LoVo (cell line): ENCODE measurements around the gene HIPK4.
"Not testable (repeated sequence)": the region's sequence is repeated elsewhere in the genome, so short reads cannot be mapped to it uniquely, and the experiment has no call there.

Experiments
- DNase-seq: peaks from one replicate; pipeline ENCODE4 v3.0.0-alpha.2; 2016; ENCODE audit warnings: low spot score

The HIPK4 gene

DNA sequence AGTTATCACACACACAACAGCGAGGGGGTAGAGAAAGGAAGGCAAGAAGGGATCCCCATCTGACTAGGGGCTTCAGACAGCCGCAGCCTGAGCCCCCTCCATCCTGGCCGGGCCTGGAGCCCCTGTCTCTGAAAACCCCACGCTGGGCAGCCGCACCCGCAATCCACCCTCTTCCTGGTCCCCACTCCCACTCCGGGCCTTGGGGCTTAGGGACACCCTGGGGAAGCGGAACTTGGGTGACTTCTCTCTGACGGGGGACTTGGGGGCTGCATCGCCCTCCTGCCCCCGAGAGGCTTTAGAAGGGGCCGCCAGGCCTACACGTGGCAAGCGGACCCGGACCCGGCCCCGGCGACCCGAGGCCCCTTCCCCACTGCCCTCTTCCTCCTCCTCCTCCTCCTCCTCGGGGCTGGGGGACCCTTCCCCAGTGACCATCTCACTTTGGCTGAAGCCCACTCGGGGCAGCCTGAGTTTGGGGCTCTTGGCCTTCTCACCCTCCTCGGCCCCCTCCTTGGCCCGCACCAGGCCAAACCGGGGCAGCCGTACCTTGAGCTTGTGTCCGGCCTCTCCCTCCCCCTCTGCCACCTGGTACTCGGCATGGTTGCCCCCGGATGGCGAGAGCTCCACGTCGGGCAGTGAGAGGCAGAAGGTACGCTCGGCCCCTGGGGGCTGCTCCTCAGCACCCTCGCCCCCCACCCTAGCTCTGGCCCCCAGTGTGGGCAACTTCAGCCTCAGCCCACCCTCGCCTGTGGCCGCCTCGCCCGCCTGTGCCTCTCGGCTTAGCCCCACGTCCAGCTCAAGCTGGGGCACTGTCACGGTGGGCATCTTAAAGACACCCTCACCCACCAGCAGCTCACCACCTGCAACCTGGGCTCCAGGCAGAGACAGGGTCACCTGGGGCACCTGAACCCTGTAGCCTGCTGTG, 4.2 kb upstream of the HIPK4 start:
- DNase-seq = no peak

DNA sequence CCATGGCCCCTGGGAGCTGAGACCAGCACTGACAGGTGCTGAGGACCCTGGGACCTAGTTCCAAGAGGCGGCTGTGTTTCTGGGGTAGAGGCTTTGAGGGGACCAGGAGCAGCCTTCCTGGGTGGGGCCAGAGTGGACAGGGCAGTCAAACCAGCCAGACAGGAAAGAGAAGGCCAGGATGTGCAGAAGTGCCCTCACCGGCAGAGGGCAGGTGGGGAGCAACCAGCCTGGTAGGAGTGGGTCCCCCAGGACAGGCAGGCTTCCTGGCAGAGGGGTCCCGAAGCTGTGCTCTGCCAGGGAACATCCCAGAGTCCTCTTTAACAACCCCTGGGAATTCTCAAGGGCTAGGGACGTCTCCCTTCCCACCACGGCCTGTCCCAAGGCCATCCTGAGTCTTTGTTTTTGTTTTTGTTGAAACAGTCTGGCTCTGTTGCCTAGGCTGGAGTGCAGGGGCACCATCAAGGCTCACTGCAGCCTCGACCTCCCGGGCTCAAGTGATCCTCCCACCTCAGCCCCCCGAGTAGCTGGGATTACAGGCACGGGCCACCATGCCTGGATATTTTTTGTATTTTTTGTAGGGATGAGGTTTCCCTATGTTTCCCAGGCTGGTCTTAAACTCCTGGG, 3.0 kb upstream of the HIPK4 start:
- peak; percentile 9 for DNase-seq

DNA sequence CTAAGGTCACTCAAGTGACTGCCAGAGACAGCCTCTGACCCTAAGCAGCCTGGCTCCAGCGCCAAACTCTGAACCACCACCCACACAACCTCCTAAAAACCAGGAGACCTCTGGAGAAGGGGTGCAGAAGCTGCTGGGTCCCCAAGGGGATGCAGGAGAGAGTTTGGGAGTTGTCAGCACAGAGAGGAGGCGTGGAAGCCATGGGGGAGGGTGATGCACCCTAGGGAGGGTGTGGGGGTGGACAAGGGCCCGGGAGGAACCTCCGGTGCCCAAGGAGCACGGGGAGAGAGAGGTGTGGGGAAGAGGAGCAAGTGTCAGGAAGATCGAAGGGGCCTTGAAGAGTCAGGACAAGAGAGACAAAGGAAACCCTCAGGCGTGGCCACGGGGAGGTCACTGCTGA, 2.1 kb upstream of the HIPK4 start:
- no peak for DNase-seq

DNA sequence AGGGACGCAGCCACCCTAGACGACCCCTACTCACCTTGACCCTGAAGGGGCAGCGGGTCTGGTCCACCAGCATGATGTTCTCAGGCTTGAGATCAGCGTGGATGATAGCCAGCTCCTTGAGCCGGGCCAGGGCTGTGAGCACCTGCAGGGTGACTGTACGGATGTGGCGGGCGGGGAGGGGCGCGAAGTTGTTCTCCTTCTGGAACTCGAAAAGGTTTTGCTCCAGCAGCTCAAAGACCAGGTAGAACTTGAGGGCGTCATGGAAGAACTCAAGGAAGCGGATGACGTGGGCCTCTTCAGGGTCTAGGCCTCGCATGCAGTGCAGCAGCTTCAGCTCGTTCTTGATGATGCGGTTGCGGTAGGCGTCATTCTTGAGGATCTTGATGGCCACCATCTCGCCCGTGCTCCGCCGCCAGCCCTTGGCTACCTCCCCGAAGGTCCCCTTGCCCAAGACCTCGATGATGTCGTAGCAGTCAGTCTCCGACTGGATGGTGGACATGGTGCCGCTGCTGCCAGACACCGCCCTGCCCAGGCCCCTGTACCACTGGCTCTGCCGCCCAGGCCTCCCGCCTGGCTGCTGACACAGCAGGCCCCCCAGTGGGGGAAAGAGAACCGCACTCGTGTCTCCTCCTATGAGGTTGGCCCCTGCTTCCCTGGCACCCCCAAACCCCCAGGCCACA, 437 bp downstream of the HIPK4 start:
- no peak for DNase-seq

DNA sequence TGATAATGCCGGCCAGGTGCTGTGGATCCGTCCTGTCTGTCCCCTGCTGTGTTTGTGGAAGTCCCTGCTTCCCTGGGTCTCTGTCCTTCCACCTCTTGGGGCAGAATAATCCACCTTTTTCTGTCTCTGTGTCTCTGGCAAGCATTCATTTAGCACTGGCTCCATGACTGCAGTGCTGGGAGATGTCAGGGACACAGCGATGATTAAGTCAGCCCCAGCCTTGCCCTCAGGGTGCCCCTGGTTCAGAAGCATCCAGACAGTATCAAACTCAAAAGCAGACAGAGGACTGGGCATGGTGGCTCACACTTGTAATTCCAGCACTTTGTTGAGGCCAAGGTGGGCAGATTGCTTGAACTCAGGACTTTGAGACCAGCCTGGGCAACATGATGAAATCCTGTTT, 1.5 kb downstream of the HIPK4 start:
- DNase-seq = no peak

DNA sequence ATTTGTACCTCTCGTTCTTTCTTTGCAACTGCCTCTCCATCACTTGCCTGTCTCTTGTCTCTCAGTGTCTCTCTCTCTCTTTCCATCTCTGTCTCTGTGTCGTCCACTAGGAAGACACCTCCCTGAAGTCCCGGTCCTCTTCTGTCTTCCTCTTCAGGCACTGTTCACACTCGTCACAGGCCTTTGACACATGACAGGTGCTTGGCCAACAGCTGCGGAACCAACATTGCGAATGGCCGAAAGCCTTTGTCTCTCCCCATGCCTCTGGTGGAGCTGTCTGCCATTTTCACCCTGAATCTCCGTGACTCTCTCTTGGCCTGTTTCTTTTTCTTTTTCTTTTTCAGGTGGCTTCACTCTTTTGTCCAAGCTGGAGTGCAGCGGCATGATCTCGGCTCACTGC, 2.8 kb downstream of the HIPK4 start:
- no peak for DNase-seq

DNA sequence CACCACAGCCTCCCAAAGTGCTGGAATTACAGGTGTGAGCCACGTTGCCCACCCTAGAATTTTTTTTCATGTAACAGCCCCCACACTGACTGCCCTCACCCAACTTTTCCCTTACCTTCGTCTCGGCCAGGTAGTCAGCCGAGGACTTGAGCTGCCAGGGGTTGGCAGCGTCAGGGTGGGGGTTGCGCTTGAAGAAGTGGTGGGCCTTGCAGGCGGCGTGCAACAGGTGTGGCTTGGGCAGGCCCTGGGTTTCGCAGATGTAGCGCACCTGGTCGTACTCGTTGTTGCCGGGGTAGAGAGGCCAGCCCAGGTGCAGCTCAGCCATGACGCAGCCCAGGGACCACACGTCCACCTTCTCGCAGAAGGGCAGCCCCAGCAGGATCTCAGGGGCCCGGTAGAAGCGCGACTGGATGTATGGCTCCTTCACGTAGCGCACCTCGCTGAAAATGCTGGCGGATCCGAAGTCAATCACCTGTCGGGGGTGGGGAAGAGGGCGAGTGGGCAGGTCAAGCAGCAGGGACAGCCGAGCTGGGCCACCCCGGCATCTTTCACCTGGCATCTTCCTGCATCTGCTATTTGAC, 6.2 kb downstream of the HIPK4 start:
- no peak for DNase-seq

DNA sequence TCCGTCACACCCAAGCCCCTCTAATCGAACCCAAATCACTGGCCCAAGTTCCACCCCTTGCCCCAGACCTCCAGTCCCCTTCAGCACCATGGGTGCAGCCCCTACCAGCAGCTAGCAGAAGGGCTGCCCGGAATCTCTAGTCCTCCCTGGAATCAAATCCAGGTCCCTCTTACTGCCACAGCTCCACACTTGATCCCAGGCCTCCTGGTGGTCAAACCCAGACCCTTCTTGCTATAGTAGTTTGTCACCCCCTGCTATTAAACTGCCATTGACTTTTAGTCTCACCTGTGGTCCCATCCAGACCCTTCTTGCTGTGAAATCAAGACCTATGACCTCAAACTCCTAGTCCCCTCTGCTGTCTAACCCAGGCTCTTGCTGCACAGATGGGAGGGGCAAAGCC, 8.7 kb downstream of the HIPK4 start:
- DNase-seq = no peak

DNA sequence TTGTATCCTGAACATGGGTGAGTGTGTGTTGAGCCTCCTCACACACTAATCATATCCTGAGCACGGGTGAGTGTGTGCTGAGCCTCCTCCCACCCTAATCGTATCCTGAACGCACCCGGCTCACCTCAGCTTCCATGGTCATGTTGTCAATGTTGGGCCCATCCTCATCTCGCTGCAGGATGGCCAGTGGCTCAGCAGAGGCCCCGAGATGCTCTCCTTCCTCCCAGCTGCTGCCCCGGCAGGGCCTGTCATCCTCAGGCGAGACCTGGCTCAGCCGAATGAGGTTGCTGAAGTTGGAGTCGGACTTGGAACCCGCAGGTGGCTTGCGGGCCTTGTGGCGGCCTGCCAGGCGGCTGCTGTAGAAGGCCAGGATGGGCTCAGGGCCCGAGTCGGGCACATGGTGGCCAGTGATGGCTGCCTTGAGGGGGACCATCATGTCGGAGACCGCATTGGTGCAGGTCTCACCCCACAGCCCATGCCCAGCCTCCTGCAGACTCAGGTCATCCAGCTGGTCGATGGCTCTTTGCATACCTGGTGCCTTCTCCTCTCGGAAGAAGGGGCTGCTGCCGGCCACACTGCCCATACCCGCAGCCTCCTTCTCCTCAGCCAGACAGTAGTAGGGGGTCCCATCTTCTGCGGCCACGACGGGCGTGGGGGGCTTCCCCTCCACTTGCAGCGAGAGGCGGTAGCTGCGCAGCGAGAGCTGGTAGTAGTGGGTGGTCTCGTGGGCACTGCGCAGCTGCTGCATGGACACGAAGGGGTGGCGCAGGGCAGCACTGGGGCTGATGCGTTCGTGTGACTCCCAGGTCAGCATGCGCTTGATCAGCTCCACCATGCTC, 9.6 kb downstream of the HIPK4 start:
- DNase-seq = no peak

DNA sequence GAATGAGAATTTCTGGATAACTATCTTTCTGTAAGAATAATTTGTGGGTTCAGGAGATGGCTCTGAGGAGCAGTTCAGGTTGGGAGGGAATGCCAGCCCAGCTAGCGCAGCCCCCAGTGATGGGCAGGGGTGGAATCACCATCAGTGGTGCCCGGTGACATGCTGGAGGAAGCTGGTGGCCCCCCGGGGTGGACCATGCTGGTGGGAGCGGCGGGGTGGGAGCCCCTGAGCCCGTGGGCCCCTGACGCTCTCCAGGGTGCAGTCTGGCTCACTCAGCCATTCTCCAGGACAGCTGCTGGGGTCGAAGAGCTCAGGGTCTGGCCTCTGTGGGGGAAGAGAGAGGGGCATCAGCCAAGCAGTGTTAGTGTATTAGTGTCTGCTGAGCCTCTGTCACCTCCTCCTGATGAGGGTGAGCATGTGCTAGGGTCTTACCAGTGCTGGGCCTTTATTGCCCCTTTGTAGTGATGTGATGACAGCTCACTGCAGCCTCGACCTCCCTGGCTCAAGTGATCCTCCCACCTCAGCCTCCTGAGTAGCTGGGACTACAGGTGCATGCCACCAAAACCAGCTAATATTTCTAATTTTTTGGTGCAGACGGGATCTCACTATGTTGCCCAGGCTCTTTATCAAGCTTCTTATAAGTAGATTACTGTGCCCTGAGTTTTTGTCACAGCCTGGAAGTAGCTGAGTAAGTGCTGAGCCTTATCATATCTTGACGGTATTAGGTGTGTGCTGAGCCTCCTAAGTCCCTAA, 10.4 kb downstream of the HIPK4 start:
- no peak for DNase-seq

DNA sequence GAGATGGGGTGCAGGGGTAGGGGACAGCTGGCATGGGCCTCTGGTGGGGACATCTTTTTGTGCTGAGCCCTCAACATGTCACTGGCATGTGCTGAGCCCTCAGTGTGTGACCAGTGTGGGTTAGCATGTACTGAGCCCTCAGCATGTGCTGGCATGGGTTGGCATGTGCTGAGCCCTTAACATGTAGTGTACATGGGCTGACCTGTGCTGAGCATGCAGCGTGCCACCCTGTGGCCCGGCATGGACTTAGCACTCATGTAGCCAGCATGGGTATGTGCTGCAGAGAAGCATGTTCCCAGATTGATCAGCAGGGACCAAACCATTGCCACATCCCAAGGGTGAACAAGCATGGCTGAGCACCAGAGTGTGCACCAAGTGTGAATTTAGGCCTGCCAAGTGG, 11.5 kb downstream of the HIPK4 start:
- no peak for DNase-seq

DNA sequence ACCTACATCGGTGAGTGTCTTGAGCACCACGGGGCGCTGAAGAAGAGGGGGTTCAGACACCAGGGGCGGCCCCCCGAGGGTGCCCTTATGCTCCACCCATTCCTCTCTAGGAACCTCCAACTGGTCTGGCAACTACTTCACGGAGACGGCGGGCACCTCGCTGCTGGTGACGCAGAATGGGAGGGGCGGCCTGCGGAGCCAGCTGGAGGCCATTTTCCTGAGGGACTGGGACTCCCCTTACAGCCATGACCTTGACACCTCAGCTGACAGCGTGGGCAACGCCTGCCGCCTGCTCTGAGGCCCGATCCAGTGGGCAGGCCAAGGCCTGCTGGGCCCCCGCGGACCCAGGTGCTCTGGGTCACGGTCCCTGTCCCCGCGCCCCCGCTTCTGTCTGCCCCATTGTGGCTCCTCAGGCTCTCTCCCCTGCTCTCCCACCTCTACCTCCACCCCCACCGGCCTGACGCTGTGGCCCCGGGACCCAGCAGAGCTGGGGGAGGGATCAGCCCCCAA, 12.1 kb downstream of the HIPK4 start:
- no peak for DNase-seq

DNA sequence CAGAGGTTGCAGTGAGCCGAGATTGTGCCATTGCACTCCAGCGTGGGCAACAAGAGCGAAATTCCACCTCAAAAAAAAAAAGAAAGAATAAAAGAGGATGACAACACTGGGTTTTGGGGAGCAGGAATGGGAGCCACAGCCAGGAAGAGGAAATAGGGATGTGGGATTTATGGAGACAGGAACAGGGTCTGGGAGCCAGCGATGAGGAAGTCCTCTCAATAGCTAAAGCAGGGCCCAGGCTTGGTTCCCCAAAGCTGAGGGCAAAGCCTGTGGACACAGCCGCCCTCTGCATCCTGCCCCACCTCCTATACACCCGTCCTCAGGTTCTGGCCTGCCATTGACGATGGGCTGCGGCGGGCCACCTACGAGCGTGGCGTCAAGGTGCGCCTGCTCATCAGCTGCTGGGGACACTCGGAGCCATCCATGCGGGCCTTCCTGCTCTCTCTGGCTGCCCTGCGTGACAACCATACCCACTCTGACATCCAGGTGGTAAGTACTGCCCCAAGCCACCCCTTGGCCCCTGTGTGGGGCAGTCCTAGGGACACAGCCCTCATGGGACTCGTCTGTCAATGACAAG, 13.6 kb downstream of the HIPK4 start:
- no peak for DNase-seq

DNA sequence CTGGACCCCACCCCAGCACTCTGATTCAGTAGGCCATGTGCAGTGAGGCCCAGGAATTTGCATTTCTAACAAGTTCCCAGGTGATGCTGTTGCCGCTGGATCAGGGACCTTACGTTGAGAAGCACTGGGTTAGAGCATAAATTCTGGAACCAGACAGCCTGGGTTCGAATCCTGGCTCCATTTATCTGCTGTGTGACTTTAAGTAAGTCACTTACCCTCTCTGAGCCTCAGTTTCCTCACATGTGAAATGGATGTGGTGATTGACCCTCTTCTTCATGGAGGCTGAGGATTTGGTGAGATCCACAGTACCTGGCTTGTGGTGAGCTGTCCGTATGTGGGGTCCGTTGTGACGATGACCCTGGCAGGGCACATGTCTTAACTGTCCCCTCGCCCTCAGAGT, 15.9 kb downstream of the HIPK4 start:
- DNase-seq = no peak

DNA sequence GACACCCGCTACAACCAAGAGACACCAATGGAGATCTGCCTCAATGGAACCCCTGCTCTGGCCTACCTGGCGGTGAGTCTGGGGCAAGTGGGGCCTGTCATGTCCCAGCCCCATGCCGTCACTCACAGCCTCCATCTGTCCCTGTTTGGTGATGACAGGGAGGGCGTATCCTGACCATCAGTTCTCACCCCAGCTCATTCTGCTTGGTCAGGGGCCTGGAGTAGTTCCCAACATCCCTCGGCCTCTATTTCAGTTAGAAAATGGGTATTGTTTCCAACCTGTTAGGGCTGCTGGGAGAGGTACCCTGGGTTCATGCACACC, 18.2 kb downstream of the HIPK4 start:
- DNase-seq = no peak

DNA sequence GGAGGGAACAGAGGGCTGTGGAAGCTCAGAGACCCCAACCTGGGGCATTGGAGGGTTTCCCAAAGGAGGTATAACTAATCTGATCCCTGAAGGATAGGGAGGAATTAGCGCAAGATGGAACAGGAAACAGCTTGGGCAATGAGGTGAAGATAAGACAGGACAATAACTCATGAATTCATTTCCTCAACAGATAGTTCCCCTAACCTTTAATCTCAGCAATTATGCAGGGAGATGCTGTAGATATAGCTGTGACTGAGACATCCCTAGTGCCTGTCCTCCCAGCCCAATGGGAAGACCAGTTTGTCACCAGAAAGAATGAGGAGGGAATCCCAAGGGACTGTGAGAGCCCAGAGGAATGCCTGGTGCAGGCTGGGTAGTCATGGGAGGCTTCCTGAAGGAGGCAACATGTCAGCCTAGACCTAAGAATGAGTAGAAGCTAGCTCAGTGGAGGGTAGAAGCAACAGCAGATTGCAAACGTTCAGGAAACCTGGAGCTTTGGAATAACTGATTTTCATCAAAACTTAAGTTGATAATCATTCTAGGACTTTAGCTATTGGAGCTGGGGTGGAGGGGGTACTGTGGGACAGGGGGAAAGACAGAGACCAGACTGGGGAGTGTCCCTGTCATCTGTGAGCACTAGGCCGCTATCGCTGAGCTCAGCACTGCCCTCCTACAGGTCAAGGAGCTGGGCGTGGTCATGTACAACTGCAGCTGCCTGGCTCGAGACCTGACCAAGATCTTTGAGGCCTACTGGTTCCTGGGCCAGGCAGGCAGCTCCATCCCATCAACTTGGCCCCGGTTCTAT, 18.8 kb downstream of the HIPK4 start:
- no peak for DNase-seq

DNA sequence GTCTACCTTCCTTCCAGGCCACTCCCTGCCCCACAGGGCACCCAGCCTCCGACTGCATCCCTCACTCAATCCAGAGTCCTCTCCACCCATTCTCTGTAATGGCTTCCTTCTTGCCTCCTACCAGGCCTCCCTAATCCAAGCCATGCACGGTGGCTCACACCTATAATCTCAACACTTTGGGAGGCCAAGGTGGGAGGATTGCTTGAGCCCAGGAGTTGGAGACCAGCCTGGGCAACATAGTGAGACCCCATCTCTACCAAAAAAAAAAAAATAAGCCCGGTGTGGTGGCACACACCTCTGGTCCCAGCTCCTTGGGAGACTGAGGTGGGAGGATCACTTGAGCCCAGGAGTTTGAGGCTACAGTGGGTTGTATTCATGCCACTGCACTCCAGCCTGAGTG, 19.7 kb downstream of the HIPK4 start:
- not testable (repeated sequence) for DNase-seq

DNA sequence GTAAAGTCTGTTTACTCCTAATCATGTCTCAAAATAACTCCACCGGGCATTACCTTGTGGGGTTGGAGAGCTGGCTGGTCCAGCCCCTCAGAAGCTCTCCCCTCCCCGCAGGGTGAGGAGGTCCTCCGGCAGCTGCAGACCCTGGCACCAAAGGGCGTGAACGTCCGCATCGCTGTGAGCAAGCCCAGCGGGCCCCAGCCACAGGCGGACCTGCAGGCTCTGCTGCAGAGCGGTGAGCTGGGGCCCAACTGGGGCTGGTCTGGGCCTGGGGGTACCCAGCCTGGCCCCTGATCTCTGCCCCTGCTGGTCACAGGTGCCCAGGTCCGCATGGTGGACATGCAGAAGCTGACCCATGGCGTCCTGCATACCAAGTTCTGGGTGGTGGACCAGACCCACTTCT, 20.2 kb downstream of the HIPK4 start:
- no peak for DNase-seq

DNA sequence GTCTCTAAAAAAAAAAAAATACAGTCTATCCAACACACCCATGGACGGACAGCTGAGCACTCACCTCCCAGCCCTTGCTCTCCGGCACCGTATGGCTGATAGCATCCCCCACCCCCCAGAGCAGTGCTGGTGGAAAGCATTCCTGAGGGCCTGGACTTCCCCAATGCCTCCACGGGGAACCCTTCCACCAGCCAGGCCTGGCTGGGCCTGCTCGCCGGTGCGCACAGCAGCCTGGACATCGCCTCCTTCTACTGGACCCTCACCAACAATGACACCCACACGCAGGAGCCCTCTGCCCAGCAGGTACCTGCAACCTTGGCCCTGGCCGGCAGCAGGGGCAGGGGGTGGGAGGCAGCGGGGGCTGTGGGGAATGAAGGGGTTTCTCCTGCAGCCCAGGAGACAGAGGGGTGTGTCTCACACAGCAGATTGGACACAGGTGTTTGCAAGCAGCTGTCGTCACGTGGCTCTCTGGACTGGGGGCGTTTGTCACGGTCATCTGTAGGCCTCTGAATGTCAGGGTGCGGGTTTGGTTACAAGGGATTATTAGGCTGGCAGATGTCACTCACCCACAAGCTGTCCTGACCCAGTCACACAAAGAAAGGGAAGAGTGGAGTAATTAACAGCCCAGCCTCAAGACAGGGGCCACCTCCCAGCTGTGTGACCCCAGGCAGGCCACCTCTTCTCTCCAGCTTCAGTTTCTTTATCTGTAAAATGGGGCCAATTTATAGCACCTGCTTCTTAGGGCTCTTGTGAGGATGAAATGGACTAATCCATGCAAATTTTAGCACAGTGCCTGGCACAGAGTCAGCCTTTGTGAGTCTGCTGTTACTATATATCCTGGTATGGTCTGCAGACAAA, 22.2 kb downstream of the HIPK4 start:
- no peak for DNase-seq
